GM18507 (cell line): Measurements from ENCODE around the gene FAM163A.
"Not testable (repeated sequence)": the region's sequence is repeated elsewhere in the genome, so short reads cannot be mapped to it uniquely, and the experiment has no call there.

ENCODE experiments used
- DNase-seq: peaks from one replicate; pipeline ENCODE4 v3.0.0; 2011; ENCODE audit warnings: low read depth; ENCODE audit not compliant: insufficient read length; ENCODE audit errors: extremely low spot score
- FAIRE-seq: peaks from 2 replicates; lab custom pipeline; 2011; peaks lifted over from hg19 to GRCh38; lab: Jason Lieb, UNC

Gene FAM163A

DNA sequence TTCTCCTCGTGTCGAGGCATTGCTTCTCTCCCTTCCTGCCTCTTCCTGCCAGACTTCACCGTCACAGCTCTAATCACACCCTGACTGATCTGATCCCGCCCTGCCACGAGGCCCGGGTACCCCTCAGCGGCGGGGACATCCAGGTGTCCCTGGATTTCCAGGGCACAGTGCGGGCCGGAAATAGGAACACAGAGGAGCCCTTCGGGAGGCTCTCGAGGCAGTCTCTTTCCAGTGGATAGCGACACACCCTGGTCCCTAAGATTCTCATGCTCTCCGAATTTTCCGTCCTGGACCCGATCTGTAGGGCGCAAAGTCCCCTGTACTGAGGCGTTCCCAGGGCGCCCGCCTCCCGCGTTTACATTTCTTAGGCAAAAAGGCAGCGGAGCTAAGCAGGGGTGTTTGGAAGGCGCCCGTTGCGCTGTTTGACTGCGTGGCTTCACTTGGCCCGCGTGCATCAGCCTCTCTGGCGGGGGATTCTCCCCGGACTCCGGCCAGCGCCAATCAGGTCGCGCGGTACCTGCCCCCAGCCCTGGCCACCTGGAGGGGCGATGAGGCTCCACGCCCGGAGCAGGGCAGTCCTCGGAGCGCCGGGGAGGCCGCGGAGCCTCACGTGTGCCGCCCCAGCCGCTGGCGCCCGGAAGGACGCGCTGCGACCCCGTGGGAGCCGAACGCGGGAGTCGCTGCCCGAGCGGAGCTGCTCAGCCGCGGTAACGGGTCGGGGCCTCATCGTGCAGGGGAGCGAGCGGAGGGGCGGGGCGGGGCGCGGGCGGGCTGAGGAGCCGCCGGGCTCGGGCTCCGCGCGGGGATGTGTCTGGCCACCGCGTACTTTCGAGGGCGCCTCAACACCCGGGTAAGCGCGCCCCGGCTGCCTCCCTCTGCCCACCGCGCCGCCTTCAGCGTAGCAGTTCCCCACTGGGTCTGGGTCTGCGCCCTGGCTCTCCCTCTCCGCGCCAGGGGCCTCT is at the start of gene FAM163A:
TSS of gene FAM163A (plus strand) at position 575 of the 962 bp plus-strand sequence. CDS start 69,807 bp downstream, outside the sequence.
- DNase-seq (no peak), FAIRE-seq (no peak)

DNA sequence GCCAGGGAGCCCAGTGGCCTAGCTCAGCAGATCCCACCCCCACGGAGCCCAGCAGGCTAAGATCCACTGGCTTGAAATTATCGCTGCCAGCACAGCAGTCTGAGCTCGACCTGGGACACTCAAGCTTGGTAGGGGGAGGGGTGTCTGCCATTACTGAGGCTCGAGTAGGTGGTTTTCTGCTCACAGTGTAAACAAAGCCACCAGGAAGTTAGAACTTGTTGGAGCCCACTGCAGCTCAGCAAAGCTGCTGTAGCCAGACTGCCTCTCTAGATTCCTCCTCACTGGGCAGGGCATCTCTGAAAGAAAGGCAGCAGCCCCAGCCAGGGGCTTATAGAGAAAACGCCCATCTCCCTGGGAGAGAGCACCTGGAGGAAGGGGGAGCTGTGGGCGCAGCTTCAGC is 48.6 kb upstream of the FAM163A start:
- DNase-seq, FAIRE-seq: not testable (repeated sequence)

DNA sequence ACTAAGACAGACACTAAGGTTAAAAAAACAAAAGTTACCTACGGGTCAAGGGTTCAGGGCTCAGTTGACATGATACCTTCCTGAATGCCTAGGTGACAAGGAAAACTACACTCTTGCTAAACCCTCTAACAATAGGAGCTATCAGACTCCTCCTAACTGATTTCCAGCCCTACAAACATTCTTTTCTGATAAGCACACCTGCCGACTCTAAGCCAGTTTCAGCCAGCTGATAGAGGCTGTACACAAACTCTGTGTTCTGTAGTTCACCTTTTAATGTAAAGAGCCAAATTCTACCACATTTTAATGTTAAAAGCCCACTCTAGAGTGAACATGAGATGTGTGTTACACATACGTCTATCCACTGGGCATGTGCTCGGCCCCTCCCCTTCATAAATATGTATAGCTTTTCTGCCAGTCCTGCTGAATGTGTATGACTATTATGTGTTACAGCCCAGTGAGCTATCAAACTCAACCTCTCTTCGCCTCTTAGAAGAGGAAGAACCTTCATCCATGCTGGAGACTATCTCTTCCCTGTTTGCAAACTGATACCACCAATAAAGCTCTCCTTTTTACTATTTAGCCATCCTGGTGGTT is 40.0 kb upstream of the FAM163A start:
- FAIRE-seq, result no peak
- DNase-seq, result no peak

DNA sequence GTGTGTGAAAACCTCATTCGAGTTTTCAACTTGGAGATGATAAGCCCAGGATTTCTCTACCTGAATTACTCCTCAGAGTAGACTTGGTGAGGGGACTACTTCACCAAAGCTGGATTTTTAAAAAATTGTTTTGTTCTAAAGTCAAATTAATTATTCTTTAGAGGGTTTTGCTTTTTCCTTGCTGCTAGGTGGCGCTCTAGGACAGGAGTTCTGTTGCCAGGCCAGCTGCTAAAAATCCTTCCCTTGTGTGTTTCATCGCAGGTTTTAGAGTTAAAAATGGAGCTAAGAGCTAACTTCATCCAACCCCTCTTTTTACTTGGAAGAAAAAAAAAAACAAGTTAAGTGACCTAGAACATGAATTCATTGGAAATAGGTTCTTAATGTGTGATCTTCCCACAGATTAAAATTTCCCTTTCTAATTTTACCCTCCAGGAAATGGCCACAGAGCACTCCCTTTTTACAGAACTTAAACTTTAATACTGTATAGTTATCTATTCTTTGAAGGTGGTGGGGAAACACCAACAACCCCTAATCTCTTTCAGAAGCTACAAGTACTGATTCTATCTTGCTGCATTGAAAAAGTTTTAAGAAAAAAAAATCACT is 36.7 kb upstream of the FAM163A start:
- peak; percentile 83 for FAIRE-seq
- peak; percentile 20 for DNase-seq

DNA sequence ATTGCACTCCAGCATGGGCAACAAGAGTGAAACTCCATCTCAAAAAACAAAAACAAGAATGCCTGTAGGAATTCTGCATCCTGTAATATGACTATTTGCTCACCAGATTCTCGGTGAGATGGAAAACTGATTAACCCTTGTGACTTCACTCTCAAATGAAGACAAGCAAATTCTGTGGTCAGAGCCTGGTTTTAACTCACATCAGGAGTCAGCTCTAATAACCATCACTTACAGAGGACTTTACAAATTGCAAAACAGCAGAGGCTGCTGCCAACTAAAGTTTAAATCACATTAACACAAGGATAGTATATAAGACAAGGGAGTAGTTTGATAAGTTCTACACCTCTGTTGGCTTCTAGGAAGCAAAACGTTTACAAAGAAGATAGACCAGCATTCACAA is 35.7 kb upstream of the FAM163A start:
- FAIRE-seq, result no peak

DNA sequence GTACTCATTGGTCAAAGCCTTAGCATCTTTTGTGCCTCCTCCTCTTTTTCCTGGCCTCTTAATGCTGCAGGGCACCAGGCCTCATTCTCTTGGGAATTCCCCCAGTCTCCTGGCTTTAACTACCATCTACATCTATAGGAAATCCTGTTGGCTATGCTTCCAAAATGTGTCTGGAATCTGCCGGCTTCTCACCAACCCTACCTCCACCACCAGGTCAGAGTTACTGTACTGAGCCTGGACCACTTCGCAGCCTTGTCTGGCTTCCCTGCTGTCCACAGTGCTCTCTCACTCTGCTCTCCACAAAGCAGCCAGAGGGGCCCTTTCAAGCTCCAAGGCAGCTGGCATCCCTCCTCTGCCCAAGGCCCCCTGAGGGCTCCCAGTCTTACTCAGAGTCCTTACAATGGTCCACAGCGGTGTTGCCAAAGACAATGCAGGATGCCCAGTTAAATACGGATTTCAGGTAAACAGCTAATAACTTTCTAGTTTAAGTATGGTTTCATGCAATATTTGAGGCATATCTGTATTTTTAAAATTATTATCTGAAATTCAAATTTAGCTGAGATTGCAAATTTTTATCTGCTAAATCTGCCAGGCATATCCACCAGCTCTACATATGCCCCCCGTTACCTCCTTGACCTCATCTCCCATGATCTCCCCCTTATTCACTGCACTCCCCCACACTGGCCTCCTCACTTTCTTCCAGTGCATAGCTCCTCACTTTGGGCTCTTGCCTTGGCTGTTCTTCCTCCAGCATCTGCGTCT is 34.5 kb upstream of the FAM163A start:
- FAIRE-seq (no peak), DNase-seq (no peak)

More for the DNA sequence above, 35.7 kb upstream of the FAM163A start:
- DNase-seq, result no peak

DNA sequence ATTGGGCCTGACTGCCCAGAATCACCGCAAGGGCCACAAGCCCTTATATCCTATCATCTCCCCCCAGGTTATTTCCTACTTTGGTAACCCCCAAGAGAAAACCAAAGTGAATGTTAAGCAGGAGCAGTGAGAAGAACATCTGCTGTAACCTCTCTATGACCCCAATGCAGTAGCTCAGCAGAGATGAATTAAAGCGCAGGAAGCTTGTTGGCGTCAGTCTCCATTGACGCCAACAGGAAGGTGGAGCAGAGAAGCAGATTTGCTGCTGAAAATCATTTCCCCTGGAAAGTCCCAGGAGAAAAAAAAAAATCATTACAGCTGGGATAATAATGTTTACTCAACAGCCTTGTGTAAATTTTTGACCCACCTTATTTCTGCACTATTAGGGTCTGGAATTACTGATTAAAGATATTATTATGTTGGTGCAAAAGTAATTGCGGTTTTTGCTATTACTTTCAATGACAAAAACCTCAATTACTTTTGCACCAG is 33.2 kb upstream of the FAM163A start:
- peak; percentile 69 for FAIRE-seq

DNA sequence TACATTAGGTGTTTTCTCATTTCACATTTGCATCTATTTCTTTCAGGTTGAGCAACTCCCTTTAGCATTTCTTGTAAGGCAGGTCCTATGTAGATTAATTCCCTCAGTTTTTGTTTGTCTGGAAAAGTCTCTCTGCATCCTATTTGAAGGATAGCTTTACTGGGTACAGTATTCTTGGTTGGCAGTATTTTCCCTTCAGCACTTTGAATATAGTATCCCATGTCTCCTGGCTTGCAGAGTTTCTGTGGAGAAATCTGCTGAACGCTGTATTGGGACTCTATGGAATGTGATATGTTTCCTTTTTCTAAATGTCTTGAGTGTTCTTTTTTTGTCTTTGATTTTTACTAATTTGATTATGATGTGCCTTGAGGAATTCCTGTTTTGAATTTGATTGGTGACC is 28.9 kb upstream of the FAM163A start:
- FAIRE-seq (no peak), DNase-seq (no peak)

More for the DNA sequence above, 33.2 kb upstream of the FAM163A start:
- DNase-seq, result no peak

DNA sequence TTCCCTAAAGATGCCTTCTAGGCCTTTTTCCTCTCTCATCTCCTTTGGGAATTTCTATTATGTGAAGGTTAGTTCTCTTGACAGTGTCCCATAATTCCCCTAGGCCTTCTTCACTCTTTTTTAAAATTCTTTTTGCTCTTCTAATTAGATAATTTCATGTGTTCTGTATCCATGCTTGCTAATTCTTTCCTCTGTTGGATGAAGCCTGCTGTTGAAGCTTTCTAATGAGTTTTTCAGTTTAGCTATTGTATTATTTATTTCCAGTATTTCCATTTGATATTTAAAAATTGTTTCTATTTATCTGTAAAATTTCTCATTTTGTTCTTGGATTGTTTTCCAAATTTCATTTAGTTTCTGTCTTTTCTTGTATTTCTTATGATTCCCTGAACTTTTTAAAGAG is 28.5 kb upstream of the FAM163A start:
- no peak for DNase-seq
- no peak for FAIRE-seq

DNA sequence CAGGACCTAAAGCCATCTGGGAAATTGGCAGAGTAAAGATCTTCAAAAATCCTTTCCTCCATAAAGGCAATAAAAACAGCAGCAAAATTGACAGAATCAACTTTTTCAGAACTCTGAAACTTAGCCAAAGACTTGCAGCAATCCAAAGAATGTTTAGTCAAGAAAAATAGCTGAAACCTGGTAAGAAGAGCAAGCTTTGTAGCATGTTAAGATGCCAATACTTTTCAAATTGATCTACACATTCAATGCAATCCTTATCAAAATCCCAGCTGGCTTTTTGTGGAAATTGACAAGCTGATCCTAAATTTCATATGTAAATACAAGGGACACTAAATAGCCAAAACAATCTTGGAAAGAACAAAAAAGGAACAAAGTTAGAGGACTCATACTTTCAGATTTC is 23.8 kb upstream of the FAM163A start:
- DNase-seq, result no peak
- FAIRE-seq, result no peak

DNA sequence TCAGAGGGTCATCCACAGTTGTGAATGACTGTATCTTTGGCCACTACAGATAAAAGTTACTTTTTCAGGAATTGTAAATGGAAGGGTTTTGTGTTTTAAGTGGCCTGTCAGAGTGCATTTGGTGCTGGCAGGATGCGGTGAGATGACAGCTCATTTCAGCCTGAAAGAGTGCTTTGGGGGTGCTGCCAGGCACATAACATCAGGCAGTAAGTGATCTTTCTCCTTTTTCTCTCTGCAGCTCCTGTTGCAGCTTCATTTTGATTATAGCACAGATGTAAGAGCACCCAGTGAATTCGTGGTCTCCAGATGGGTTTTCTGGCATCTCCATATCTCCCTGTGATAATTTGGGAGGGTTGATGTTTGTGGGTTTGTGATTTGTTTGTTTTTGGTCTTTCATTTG is 14.8 kb upstream of the FAM163A start:
- no peak for DNase-seq
- no peak for FAIRE-seq

DNA sequence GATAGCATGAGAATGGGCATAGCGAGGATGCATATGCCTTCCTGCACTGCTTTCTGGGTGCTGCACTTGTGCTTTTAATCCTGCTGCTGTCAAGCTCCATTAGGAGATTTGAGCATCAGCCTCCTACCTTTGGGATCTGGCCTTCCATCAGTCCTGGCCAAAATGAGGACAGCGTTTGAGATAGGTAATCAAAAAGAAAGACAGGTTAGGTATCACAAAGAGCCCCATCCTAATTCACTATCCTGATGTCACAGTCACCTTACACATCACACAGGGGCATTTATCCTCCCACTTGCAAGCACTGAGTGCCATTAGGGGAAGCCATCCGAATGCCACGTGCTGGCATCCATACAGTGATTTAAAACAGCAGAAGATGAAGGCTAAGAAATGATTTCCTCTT is 13.2 kb upstream of the FAM163A start:
- FAIRE-seq (no peak), DNase-seq (no peak)

DNA sequence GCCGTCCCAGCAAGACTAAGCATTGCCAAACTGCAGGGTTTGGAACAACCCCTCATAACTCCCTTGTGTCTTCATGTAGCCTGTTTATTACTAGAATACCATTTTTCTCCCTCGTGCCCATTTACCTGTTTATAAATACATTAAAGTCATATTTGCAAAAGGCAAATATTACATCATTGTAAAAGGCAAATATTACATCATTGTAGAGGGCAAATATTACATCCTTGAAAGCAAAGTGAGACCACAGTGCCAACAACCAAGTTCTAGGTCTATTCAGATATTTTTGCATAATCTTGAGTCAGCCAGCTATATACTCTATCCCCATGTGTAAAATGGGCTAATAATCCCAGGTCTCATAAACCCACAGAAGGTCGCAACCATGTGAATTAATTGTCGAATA is 11.4 kb upstream of the FAM163A start:
- FAIRE-seq, result no peak
- no peak for DNase-seq

DNA sequence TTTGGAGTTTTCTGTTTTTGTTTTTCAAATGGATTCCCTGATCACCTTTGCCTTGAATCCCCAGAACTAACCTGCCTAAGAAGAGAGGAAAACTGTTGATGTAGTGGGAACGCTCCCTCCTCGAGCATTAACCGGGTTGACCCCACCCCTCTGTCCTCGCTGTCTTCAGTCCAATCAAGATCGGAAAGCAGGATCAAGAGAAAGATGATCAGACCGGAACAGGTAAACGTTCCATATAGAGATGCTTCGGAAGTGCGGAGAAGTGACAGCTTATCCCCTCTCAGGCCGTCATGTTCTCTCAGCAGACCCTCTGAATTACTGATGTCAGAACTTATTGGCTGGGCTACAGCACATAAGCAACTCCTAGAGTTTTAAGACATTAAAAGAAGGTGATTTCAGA is 800 bp upstream of the FAM163A start:
- no peak for FAIRE-seq

DNA sequence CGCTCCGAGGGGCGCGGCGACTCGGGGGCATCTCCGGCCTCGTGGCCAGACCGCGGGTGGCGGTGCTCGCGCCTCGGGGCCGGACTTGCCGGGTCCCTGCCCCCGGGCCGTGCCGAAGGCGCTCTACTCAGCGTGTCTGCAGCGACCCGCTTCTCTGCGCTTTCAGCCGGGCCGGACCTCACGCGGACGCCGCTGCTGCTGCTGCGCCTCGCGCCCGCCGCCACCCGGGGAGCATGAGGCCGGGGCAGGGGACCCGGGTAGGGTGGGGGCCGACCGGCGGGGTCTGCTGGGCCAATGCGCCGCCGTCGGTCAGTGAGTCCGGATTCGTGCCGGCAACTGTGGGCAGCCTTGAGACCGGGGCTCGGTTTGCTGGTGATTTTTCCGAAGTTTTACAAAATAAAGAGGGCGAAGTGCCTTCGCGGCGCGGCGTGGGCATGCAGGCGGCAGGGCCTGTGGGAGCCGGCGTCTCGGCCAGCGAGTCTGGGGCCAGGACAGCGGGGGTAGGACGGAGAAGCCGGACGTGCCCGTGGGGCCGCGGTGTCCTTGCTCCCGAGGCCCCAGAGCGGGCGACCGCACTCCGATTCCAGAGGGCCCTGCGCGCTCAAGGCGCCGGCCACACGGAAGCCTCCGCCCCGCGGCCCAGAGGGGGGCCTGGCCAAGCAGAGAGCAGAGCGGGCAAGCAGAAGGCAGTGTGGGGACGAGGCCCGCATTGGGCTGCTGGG is 749 bp downstream of the FAM163A start:
- DNase-seq (no peak), FAIRE-seq (no peak)

More for the DNA sequence above, 800 bp upstream of the FAM163A start:
- no peak for DNase-seq

DNA sequence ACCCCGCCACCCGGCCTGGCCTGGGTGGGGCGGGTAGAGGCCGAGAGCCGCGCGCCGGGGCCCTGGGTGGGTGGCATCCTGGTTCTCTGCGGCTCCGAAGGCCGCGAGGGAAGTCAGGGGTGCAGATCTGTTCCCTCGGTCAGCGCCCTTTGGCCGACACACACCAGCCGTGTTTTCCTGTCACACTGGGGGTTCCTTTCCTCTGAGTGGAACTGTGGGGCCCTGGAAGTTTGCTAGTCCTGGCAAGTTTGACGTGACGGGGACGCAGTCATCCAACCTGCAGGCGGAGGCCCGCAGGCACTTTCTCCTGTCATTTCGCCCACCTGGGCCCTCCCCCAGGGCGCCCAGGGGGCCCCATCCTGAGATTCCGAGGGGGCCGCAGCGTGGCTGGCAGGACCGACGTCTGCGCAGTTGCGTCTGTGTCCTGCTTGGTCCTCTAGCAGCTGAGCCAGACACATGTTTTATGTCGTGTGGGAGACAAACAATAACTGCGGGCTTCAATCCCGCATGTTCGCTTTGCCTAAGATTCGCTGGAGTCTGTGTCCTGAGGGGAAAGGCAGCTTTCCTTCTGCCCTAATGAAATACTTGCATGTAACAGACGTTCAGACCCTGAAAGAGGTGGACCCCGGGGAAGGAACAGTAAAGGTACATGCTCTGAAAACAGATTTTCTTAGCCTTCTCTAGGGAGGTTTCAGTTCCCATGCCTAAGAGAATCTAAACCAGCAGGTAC is 1.5 kb downstream of the FAM163A start:
- no peak for DNase-seq
- FAIRE-seq, result no peak

DNA sequence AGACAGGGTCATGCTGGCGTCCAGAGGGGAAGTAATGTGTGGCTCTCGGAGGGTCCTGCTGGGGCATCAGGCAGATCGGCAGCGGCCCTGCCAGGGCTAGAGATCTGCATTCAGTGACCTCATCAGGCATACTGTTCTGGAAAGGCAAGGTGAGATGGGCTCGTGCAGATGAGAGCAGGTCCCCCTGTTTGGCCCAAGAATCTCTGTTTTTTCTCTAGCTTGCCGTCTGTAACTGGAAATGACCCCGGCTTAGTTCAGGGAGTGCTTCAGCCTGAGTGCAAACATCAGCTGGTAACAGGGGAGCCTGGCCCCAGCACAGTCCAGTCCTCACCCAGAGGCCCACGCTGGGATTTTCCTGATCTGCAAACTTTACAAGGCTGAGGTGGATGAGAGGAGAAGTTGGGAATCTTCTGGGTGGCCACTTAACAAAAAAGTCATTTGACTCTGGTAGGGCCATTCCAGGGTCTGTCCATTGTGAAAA is 2.1 kb downstream of the FAM163A start:
- no peak for DNase-seq

DNA sequence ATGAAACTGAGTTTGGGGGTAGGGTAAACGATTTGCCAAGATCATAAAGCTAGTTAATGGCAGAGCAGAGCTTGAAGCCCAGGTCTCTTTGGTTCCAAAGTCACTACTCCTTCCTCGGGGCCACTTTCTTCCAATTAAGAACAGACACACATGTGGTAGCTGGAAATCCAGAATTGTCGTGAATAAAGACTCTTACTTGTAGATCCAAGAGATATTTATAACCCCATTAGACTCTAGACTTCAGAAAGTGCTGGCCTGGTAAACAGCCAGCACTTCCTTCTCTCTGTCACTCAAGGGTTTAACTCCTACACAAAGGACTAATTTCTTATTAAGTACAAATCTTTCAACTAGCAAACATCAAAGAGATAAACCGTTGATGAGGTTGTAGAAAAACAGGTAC is 2.7 kb downstream of the FAM163A start:
- FAIRE-seq, result no peak

More for the DNA sequence above, 2.1 kb downstream of the FAM163A start:
- FAIRE-seq, result no peak

More for the DNA sequence above, 2.7 kb downstream of the FAM163A start:
- DNase-seq, result no peak
